Measurements from ENCODE around the gene GAK. TPM values are rescaled to one million over a fixed set of nuclear protein-coding genes. Genes with fewer than 3 reads are reported as not detected.

The GAK gene
- polyA plus RNA-seq, 1 donor from 2014 or later: 58.8 TPM

DNA sequence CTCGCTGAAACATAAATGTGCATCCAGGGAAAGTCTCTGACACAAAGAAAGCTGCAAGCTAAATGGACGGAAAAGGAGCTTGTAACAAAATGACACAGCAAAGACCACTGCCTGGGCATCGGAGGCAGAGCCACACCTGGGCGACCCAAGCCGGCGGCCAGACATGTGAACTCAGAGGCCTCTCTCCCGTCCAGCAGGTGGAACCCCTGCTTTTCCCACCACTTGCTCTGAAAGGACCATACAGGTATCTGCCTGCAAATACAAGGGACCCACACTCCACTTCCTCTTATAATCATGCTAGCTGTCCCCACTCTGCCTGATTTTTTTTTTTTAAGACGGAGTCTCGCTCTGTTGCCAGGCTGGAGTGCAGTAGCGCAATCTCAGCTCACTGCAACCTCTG is 118.2 kb downstream of the GAK start:
- TF ChIP-seq EP300 (conservative IDR thresholded peaks at IDR 0.05; ENCODE audit: poor library complexity, severe bottlenecking): no peak
- no peak for TF ChIP-seq POLR2AphosphoS5 (IDR thresholded peaks at IDR 0.05)
- no peak overlapping the region for H3K9ac ChIP-seq (ENCODE audit: low read length)
- no peaks in the 10 kb centered on the region for H4K20me1 ChIP-seq (ENCODE audit: insufficient read depth)
- H3K4me3 ChIP-seq (ENCODE audit: low read length): no peak overlapping the region
- no peaks in the 10 kb centered on the region for H3K36me3 ChIP-seq (ENCODE audit: insufficient read depth, low read length)
- H2AFZ ChIP-seq (ENCODE audit: low read depth, low read length): no peak overlapping the region
- no peaks in the 10 kb centered on the region for H3F3A ChIP-seq (ENCODE audit: insufficient read depth, low read length, poor library complexity, severe bottlenecking)
- no peaks in the 10 kb centered on the region for H3K79me2 ChIP-seq (replicated peaks; ENCODE audit: insufficient read depth, low read length)
- no peaks in the 10 kb centered on the region for H3K27me3 ChIP-seq (ENCODE audit: insufficient read depth, low read depth, low read length)
- H3K4me2 ChIP-seq (ENCODE audit: low read length): no peak overlapping the region
- no peaks in the 10 kb centered on the region for H3K9me2 ChIP-seq (ENCODE audit: insufficient read depth, low read length)
- H3K9me3 ChIP-seq (ENCODE audit: low read length): no peaks in the 10 kb centered on the region
- no peak overlapping the region for H3K27ac ChIP-seq (ENCODE audit: low read length)

DNA sequence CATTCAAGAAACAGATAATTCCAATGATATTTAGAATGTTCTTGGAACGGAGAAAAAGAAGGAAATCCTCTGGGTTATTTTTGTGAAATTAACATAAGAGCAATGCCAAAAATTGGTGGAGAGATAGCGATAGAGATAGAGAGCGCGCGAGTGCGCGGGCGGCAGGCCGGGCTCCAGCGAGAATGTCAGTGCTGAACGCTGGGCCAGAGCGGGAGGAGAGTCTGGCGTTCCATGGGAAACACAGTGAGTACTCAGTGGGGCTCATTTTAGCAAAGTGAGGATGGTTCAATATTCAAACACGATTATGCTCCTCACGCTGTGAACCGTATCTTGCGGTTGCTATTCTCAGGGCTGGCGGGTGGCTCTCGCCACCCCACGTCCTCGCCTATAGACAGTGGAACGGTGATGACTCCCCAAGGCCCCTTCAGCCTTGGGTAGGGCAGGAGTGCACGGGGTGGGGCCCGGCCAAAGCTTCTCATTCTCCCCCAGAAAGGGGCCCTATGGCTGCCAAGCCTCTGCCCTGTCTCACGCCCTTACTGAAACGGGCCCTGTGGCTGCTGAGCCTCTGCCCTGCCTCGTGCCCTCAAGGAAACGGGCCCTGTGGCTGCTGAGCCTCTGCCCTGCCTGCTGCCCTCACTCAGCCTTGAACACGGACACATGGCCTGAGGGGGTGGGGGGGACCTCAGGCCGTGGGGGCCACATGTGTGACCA is 123.1 kb downstream of the GAK start:
- Histone ChIP-seq H2AFZ (ENCODE audit: low read depth, low read length) (no peak overlapping the region), H3K9ac (ENCODE audit: low read length) (no peak overlapping the region), H4K20me1 (ENCODE audit: insufficient read depth) (no peaks in the 10 kb centered on the region), H3K27ac (ENCODE audit: low read length) (no peak overlapping the region), H3K79me2 (replicated peaks; ENCODE audit: insufficient read depth, low read length) (no peaks in the 10 kb centered on the region), H3K9me3 (ENCODE audit: low read length) (peaks cover 14% of the 10 kb centered on the region), H3K36me3 (ENCODE audit: insufficient read depth, low read length) (peaks cover 2% of the 10 kb centered on the region), H3K27me3 (ENCODE audit: insufficient read depth, low read depth, low read length) (no peaks in the 10 kb centered on the region), H3K4me2 (ENCODE audit: low read length) (no peak overlapping the region), H3F3A (ENCODE audit: insufficient read depth, low read length, poor library complexity, severe bottlenecking) (no peaks in the 10 kb centered on the region), H3K9me2 (ENCODE audit: insufficient read depth, low read length) (no peaks in the 10 kb centered on the region), H3K4me3 (ENCODE audit: low read length) (no peak overlapping the region)
- TF ChIP-seq, protein P1, sequence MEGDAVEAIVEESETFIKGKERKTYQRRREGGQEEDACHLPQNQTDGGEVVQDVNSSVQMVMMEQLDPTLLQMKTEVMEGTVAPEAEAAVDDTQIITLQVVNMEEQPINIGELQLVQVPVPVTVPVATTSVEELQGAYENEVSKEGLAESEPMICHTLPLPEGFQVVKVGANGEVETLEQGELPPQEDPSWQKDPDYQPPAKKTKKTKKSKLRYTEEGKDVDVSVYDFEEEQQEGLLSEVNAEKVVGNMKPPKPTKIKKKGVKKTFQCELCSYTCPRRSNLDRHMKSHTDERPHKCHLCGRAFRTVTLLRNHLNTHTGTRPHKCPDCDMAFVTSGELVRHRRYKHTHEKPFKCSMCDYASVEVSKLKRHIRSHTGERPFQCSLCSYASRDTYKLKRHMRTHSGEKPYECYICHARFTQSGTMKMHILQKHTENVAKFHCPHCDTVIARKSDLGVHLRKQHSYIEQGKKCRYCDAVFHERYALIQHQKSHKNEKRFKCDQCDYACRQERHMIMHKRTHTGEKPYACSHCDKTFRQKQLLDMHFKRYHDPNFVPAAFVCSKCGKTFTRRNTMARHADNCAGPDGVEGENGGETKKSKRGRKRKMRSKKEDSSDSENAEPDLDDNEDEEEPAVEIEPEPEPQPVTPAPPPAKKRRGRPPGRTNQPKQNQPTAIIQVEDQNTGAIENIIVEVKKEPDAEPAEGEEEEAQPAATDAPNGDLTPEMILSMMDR (IDR thresholded peaks at IDR 0.05; ENCODE audit: poor library complexity, severe bottlenecking): no peak
- TF ChIP-seq EZH2 (IDR thresholded peaks at IDR 0.05; ENCODE audit: borderline replicate concordance, insufficient read depth, low read length, poor library complexity, severe bottlenecking) (no peak), EP300 (conservative IDR thresholded peaks at IDR 0.05; ENCODE audit: poor library complexity, severe bottlenecking) (no peak), MXI1 (conservative IDR thresholded peaks at IDR 0.05; ENCODE audit: poor library complexity, severe bottlenecking) (no peak), RAD21 (conservative IDR thresholded peaks at IDR 0.05) (no peak), SMC3 (conservative IDR thresholded peaks at IDR 0.05; ENCODE audit: poor library complexity) (no peak), REST (IDR thresholded peaks at IDR 0.05; ENCODE audit: borderline replicate concordance) (no peak), TAF1 (IDR thresholded peaks at IDR 0.05; ENCODE audit: low read depth) (no peak), POLR2AphosphoS5 (IDR thresholded peaks at IDR 0.05) (no peak)
